HL-60 (cell line): ENCODE results near the gene NRXN2.

Experiments
- DNase-seq, 2 experiments: peaks; one replicate each; pipeline ENCODE4 v3.0.0-alpha.2; 2010 to 2020; ENCODE audit warnings: low read depth in 1 of 2, low spot score in 1 of 2
- H3K27ac ChIP-seq: fragments of 250-450 bp; sonication (Bioruptor Pico); replicated peaks from 2 replicates; pipeline ENCODE4 v1.5.1; 2020; ENCODE audit warnings: mild to moderate bottlenecking, moderate library complexity
- H3K27me3 ChIP-seq: fragments of 250-450 bp; sonication (Bioruptor Pico); 2 replicates; pipeline ENCODE4 v1.5.1; 2021; ENCODE audit warnings: mild to moderate bottlenecking, moderate library complexity; ENCODE audit not compliant: insufficient read depth, poor library complexity, severe bottlenecking
- H3K4me3 ChIP-seq: replicated peaks from 2 replicates; pipeline ENCODE4 v1.5.1; 2011; ENCODE audit warnings: mild to moderate bottlenecking, control low read depth, low read length; ENCODE audit not compliant: insufficient read depth
- GABPA ChIP-seq: IDR thresholded peaks from 2 replicates; pipeline ENCODE4 v1.6.1; 2012; ENCODE audit warnings: low read depth
- POLR2AphosphoS5 ChIP-seq: IDR thresholded peaks from 2 replicates; pipeline ENCODE4 v1.6.1; 2012; ENCODE audit warnings: low read depth
- SPI1 ChIP-seq: IDR thresholded peaks from 2 replicates; pipeline ENCODE4 v1.6.1; 2012; ENCODE audit warnings: low read depth, mild to moderate bottlenecking, borderline replicate concordance
- TF ChIP-seq, protein P1 (sequence below): IDR thresholded peaks from 2 replicates; pipeline ENCODE4 v1.6.1; 2012; ENCODE audit warnings: low read depth; ENCODE audit not compliant: insufficient replicate concordance
- TF ChIP-seq, protein P2 (sequence below): IDR thresholded peaks from one replicate; pipeline ENCODE4 v1.5.1; 2011; ENCODE audit warnings: low read length, control low read depth, inconsistent platforms; ENCODE audit not compliant: insufficient read depth

The NRXN2 gene

DNA sequence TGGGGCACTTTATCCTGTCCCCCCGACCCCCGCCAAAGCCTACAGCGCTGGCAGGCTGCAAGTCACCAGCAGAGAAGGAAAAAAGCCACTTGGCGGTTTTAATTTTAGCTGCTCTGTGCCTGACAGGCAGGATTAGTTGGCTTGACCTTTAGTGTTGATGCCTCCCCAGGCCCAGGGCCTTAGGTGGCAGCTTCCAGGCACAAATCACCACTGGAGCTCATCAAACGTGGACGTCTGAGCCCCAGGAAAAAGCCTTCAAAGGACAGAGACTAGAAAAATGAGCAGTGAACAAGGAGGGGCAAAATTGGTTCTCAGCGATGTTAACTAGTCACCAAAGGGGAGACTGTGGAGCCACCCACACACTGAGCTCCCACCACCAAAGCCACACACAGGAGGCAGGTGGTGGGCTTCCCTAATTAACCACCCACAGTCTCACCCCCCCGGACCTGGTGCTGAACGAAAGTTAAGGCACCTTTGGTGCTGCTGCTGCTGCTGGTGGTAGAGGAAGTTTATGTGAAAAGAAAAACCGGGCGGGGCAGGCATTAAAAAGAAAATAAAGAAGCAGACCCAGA lies 41.1 kb upstream of the NRXN2 start:
- DNase-seq, result peak in 1 of 2 experiments; percentile 58
- H3K27me3 ChIP-seq, result no peaks in the 10 kb centered on the region
- TF ChIP-seq SPI1 (no peak), POLR2AphosphoS5 (no peak), GABPA (no peak)
- TF ChIP-seq, protein P1, sequence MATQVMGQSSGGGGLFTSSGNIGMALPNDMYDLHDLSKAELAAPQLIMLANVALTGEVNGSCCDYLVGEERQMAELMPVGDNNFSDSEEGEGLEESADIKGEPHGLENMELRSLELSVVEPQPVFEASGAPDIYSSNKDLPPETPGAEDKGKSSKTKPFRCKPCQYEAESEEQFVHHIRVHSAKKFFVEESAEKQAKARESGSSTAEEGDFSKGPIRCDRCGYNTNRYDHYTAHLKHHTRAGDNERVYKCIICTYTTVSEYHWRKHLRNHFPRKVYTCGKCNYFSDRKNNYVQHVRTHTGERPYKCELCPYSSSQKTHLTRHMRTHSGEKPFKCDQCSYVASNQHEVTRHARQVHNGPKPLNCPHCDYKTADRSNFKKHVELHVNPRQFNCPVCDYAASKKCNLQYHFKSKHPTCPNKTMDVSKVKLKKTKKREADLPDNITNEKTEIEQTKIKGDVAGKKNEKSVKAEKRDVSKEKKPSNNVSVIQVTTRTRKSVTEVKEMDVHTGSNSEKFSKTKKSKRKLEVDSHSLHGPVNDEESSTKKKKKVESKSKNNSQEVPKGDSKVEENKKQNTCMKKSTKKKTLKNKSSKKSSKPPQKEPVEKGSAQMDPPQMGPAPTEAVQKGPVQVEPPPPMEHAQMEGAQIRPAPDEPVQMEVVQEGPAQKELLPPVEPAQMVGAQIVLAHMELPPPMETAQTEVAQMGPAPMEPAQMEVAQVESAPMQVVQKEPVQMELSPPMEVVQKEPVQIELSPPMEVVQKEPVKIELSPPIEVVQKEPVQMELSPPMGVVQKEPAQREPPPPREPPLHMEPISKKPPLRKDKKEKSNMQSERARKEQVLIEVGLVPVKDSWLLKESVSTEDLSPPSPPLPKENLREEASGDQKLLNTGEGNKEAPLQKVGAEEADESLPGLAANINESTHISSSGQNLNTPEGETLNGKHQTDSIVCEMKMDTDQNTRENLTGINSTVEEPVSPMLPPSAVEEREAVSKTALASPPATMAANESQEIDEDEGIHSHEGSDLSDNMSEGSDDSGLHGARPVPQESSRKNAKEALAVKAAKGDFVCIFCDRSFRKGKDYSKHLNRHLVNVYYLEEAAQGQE, result no peak
- TF ChIP-seq, protein P2, sequence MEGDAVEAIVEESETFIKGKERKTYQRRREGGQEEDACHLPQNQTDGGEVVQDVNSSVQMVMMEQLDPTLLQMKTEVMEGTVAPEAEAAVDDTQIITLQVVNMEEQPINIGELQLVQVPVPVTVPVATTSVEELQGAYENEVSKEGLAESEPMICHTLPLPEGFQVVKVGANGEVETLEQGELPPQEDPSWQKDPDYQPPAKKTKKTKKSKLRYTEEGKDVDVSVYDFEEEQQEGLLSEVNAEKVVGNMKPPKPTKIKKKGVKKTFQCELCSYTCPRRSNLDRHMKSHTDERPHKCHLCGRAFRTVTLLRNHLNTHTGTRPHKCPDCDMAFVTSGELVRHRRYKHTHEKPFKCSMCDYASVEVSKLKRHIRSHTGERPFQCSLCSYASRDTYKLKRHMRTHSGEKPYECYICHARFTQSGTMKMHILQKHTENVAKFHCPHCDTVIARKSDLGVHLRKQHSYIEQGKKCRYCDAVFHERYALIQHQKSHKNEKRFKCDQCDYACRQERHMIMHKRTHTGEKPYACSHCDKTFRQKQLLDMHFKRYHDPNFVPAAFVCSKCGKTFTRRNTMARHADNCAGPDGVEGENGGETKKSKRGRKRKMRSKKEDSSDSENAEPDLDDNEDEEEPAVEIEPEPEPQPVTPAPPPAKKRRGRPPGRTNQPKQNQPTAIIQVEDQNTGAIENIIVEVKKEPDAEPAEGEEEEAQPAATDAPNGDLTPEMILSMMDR, result no peak
- no peak overlapping the region for H3K4me3 ChIP-seq
- H3K27ac ChIP-seq, result peak overlapping the region; percentile 38

DNA sequence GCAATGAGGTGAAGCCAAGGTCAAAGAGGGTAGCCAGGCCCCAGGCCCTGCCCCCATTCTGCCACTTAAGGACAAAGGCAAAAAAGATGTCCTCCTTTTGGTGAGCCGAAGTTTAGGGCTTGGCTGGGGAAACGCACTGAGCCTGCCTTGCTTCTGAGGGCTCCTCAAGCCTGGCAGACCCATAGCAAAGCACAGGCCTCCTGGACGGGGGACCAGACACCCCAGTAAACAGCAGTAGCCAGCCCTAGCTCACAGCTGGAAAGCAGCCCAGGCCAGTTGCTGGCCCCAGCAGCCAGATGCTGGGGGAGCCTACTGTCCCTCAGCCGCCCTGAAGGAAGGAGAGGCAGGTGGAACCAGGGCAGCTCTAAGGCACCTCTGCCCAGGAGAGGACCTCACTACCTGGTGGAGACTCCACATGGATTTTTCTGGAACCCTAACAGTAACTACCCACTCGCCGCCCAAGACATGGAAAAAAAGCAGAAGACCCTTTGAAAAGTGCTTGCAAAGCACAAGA lies 40.6 kb upstream of the NRXN2 start:
- no peak for DNase-seq

DNA sequence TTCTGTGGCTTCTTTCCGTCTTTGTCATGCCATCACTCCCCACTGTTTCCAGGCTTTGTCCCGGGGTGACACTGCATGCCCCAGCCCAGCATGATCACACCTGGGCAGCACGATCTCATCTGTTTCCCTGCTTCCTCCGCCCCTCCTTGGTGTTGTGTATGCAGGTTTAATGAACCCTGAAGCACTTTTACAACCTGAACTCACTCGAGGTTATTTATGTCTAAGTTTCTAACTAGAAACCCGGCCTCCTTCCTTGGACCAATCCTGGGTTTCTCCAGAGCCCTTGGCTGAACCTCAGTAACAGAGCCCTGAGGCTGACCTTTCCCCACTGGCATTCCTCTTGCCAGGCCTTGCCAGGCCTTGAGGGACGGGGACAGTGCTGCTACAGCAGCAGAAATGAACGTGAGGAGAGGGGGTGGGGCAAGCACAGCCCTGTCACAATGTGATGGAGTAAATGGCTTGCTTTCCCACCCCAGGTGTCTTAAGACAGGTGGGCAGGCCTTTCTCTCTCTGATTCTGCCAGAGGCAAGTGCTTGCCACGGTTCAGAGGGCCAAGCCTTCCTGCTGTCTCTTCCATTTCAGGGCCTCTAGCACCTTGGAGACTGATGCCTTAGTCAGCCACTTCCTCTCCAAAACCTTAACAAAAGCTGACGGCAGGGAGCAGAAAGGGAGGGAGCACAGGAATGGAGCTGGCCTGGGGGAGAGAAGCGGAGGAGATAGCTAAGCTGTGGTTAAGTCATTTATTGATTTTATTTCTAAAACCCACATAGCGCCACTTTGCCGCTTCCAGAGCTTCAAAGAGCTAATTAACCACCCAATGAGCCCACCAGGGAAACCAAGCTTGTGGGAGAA lies 39.9 kb upstream of the NRXN2 start:
- H3K4me3 ChIP-seq, result no peak overlapping the region
- peak in 1 of 2 experiments; percentile 39 for DNase-seq
- no peaks in the 10 kb centered on the region for H3K27me3 ChIP-seq
- peak; percentile 68 for TF ChIP-seq SPI1
- TF ChIP-seq, protein P1, result no peak
- peak; percentile 62; the same call in 1 of the 2 replicates for TF ChIP-seq POLR2AphosphoS5
- TF ChIP-seq, protein P2, result no peak
- TF ChIP-seq GABPA, result no peak
- H3K27ac ChIP-seq, result peak overlapping the region; percentile 38

More for the DNA sequence above, 40.6 kb upstream of the NRXN2 start:
- no peak overlapping the region for H3K4me3 ChIP-seq
- H3K27ac ChIP-seq, result peak overlapping the region; percentile 38
- TF ChIP-seq, protein P2, result no peak
- TF ChIP-seq SPI1 (no peak), GABPA (no peak), POLR2AphosphoS5 (no peak)
- TF ChIP-seq, protein P1, result no peak
- no peaks in the 10 kb centered on the region for H3K27me3 ChIP-seq
